HG02885 (cell line): ENCODE results near the gene PGBD5.
"Not testable (repeated sequence)": the region's sequence is repeated elsewhere in the genome, so short reads cannot be mapped to it uniquely, and the experiment has no call there.

Experiments
- ATAC-seq: cut with Tn5 transposase; IDR thresholded peaks from one replicate; pipeline ENCODE4 v1.9.1; 2021; ENCODE audit warnings: mild to moderate bottlenecking; ENCODE audit not compliant: unreplicated experiment, poor library complexity

Gene PGBD5

DNA sequence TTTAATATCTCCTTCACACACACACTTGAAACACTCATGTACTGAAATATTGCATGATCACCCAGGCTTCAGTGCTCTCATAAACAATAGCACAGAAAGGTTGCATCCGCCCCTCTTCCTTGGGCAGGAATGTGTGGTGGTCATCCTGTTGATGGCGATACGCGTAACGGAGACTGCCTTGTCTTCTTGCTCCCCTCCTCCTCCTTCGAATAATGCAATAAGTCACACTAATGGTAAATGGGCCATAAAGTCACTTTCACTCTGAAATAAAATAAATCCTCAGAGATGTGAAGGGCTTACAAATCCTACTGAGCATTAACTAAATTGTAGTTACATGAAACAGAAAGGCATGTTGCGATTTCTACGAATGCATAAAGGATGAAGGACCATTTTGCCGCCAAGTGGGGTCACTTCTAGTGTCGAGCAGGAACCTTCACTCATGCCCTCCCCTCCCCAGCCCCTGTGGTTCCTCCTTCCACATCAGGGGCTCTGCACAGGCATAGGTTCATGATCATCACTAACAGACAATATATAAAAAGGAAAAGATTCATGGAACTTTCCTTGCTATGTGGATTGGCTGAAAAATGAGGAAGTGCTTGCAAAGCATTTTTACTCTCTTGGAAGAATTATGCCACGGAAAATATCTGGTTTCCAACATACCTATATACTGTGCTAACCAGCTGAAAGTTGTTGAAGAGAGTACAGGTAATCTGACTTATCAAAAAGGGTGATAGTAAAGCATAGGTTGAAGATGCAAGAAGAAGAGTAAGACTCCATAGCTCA lies 1.2 kb upstream of the PGBD5 start:
- no peak for ATAC-seq

DNA sequence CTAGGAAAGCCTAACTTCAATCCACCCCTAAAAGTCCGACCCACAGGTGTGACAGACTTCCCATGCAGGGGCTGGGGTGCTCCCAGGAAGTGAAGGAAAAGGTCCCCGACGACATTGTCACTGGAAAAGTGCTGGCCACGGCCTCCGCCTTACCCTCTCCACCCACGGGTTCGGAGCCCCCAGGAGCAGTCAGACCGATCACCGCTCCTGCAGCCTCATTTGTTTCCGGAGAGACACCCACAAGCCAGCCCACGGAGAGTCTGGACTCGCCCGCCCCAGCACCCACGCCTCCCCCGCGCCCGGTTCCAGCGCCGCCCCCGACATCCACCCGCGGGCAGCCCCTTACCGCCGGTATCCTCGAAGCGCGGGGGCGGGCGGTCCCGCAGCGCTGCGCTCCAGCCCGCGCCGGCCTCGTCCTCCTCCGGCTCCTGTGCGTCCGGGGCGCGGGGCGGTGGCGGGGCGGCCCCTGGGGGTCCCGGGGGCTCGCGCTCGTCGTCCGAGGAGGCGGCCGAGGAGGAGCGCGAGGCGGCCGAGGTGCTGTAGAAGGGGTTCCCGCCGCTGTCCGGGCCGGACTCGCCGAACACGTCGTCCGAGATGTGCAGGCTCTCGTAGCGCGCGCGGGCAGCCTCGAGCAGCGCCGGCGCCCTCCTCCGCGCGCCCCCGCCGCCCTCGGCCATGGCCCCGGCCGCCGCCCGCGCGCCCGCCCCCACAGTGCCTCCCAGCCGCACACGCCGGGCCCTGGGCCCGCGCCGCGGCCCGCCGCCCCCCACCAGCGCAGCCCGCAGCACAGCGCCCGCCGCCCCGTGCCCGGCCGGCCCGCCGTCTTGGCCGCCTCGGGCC lies 660 bp downstream of the PGBD5 start:
- no peak for ATAC-seq

DNA sequence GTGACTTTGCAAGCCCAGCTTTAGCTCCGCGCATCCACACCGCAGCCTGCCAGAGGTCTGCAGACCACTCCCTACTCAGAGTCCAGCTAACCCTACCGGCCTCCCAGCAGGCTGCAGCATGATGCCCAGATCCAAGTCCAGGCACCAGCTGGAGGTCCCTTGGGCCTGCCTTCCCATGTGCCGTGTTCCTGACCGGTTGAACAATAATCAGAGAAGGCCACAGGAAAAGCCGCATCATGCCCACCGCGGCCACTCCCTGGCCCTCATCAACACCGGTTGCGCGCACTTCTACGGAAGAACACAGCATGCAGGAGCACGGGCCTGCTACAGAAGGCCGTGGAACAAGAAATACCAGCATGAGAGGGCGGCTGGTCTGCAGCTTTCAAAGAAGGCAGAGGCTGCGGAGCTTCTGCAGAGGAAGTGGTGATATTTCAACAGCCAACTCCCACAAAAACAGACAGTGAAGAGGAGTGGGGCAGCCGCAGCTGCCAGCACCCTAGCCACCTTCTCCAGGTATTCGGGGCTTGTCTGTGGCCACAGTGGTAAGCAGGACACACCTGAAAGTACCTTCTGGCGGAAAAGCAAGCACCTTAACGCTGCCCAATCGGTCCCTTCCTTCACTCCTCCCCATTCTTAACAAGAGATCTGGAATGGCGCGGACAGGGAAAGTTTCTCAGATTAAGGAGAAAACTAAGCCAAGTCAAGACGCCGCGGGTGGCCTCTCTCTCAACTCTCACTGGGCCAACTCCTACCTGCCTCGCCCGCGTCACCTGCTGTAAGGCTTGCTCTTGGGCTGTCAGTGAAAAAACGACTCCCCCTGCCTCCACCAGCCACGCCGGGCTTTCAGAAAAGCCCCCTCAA lies 1.5 kb downstream of the PGBD5 start:
- no peak for ATAC-seq

DNA sequence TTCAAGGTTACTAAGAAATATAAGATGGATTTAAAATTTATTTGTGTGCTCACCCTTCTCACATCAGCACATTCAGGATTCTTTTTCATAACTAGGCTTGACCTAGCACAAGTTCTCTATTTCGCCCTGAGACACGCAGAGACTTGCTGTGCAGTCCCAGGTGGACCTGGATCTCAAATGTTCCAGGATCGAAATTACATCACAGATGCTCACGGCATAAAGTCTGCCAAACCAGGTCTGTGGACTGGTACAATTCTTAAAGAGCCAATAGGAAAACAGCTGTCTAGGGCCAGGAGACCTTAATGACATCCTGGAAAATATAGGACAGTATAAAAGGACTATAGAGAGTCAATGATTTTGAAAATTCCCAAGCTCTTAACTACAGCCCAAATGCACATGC lies 2.2 kb downstream of the PGBD5 start:
- ATAC-seq, result no peak

DNA sequence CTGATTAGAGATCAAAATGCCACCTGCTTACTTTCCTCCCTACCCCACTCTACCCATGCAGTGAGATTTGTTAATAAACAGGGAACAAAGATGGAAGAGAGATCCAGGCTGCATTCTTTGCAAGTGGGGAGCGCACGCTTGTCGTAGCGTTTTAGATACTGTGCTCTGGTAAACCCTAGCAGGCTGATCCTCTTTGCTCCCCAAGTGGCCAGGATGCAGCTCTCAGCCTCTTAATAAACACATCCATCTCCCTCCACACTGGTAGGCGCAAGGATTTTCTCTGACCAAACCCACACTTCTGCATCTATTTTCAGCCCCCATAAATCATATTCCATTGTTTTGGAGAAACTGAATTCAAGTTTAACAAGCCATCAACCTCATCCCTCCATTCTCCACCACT lies 2.9 kb downstream of the PGBD5 start:
- ATAC-seq, result no peak

DNA sequence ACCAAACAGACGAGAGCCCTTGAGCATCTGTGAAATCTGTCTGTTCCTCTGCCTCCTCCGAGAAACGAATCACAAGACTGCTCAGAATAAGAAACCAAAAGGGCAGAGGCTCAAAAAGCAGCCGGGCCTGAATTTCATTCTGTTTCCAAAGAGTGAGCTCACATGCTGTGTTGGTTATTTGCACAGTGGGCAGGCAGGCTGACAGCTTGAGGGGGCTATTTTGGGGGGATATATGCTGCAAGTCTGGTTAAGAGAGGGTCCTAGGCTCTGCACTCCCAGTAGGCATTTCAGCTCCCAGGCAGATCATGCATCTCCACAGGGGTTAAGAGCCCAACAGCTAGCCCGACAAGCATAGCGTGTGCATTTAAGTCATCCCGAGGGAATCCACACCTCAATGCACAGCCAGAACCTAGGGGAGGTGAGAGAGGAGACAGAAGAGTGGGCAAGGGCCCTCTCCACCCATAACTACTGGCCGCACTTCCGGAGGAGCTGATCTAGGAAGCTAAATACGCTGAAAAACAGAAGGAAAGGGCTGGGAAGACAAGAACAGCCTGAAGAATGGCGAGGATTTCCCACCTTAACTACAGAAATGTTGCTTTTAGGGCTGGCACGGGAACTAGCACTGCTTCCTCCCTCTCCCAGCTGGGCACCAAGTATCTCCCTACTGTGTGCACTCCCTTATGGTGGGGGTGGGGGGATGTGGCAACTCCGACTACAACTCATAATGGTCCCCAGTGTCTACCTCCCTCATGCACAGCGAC lies 3.7 kb downstream of the PGBD5 start:
- ATAC-seq, result no peak

DNA sequence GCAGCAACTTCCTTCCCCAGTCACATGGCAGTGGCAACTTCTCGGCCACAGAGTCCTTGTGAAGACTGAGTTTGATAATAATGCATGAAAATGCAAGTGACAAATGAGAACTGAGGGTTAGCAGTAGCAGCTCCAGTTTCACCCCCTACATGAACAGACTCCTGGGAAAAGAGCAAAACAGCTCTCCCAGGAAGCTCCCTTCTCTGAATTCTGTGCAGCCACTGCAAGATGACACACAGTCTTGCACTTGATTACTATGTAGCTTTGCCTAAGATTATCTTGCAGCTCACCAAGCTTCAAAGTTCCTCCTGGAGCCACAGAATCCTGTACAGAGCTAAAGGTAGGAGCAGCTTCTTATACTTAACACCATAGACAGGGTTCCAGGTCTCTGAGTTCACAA lies 4.7 kb downstream of the PGBD5 start:
- ATAC-seq, result no peak

DNA sequence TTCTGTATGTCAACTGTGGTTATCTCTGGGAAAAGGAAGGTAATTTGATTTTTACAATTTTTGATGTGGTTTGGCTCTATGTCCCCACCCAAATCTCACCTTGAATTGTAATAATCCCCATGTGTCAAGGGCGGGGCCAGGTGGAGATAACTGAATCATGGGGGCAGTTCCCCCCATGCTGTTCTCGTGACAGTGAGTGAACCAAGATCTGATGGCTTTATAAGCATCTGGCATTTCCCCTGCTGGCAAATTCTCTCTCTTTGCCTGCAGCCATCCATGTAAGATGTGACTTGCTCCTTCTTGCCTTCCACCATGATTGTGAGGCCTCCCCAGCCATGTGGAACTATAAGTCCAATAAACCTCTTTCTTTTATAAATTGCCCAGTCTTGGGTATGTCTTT lies 5.8 kb downstream of the PGBD5 start:
- not testable (repeated sequence) for ATAC-seq

DNA sequence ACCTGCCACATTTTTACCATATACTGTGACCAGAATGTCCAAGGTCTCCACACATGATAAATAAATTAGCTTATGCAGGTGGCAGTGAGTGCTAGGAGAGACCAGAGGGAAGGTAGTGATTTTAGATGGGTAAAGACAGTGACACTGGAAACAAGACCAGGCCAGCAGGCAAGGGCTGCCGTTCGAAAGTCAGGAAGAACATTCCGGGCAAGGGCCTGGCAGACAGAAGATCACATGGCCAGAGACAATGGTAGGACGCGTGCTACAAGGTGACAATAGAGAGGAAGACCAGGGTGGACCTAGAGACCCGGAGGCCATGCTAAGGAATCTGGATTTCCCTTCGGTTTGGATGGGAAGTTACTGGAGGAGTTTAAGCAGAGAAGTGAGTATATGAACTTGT lies 9.7 kb downstream of the PGBD5 start:
- ATAC-seq, result no peak

DNA sequence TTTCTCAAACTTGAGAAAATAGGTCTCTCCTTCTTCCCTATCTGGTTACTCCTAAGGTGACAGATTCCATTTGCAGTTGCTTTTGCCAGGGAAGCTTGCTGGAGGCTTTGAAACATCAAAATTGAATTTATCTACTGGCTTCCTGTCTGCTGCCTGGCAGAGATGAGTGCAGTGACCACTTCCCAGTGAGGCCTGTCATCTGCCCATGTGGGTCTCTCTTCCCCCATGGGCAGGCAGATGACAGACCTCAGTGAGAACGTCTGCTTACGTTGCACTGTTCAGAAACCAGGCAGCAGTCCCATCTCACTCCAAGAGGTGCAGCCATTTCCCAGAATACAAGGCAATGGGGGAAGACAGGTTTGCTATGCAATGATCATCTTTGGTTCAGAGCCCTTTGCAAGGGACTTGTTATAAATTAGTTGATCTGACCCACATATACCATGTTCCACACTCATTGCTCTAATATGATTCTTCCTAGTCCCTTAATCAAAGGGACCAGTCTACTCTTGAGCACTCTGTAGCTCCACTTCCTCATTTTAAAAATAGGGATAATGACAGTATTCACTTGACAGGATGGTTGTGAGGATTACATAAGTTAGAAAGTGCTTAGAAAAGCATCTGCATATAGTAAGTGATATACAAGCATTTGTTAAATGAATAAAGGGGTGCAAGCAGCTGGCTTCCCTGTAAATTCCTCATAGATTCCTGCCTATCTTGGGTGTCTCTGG lies 10.6 kb downstream of the PGBD5 start:
- ATAC-seq, result no peak

DNA sequence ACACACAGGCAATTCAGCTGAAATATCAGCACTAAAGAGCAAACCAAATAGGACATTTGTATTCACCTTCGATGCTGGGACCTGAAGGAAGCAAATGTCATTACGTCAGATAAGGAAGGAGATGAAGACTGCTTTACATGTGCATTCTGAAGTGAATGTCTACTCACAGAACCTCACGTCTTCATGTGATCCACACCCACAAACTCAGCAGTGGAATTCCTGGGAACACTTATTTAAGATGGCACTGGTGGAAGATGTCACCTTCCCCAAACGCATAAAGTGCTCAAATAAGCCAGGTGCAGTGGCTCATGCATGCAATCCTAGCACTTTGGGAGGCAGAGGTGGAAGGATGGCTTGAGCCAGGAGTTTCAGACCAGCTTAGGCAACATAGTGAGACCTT lies 11.4 kb downstream of the PGBD5 start:
- ATAC-seq, result no peak

DNA sequence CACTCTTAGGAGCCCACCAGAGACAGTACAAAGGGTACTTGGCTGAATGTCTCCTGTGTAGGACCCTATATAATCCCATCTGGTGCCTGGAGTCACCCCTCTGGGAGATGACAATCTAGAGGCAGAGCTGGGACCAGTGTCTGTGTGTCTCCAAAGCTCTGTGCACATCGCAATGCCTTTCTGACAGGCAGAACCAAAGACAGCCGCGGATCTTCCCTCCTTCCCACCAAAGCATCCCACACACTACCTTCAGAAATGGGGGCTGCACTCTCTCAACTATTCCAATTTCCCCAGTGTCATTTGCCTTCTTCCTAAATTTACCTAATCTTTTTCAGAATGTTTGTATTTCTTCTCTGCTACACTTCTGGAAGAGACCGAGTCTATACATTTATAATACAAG lies 12.0 kb downstream of the PGBD5 start:
- no peak for ATAC-seq

DNA sequence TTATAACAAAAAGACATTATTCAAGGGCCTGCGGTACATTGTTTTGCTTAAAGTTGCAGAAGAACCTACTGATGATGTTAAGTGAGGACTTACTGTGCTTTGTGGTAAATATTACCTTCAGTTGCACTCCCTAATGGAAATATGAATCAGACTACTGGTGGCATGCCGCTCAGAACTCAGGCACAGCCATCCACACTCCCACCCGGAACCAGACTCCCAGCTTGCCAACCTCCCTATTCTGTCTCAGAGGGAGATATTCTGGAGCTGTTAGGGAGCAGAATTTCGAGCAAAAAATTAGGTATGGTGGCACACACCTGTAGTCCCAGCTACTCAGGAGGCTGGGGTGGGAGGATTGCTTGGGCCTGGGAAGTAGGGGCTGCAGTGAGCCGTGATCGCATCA lies 13.1 kb downstream of the PGBD5 start:
- ATAC-seq, result no peak

DNA sequence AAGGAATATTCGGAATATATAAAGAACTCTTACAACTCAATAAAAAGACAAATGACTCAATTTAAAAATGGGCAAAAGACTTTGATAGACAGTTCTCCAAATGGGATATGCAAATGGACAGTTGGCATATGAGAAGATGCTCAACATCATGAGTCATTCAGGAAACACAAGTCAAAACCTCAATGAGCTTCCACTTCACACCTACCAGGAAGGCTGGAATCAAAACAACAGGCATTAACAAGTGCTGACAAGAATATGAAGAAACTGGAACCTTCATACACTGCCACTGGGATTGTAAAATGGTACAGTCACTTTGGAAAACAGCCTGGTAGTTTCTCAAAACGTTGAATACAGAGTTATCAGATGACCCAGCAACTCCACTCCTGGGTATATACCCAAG lies 17.2 kb downstream of the PGBD5 start:
- ATAC-seq, result no peak

DNA sequence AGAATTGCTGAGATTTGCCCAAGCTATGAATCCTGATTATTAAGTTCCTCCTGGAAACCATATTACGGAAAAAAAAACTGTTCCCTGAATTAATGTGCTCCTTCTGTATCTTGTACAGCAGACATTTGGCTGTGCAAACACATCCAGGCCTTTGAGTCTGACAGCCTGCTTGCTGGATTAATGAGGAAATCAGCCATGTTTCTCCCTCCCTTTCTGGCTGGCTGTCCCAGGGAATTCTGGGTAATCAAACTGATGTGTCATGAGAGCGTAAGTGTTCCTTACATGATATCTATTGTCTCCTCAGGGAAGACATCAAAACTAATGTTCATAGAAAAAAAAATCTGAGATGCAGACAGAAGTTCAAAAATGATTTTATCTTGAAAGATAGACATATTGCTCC lies 18.8 kb downstream of the PGBD5 start:
- no peak for ATAC-seq

DNA sequence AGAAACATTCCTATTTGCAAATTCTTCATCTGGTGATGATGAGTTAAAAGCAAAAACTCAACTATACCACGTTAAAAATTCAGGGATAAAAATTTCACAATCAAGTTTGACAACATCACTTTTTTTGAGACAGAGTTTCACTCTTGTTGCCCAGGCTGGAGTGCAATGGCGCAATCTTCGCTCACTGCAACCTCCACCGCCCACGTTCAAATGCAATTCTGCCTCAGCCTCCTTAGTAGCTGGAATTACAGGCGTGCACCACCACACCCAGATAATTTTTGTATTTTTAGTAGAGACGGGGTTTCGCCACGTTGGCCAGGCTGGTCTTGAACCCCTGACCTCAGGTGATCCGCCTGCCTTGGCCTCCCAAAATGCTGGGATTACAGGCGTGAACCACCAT lies 19.4 kb downstream of the PGBD5 start:
- ATAC-seq, result not testable (repeated sequence)

DNA sequence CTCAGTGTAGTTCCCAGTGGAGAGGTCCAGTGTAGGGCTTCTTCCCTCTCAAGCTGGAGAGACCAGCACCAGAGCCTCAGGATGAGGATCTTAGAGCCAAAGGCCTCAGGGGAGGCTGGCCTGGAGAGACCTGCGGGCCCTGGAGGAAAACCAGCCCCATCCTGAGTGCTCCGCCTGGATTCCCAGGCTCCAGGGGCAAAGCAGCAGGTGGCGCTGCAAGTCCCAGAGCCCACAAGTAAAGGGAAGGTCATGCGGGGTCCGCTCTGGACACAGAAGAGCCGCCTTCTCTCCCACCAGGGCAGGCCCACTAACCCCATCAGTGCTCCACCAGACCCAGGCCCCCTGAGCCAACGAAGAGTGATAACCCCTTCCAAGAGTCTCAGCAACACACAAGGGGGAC lies 22.7 kb downstream of the PGBD5 start:
- ATAC-seq, result no peak

DNA sequence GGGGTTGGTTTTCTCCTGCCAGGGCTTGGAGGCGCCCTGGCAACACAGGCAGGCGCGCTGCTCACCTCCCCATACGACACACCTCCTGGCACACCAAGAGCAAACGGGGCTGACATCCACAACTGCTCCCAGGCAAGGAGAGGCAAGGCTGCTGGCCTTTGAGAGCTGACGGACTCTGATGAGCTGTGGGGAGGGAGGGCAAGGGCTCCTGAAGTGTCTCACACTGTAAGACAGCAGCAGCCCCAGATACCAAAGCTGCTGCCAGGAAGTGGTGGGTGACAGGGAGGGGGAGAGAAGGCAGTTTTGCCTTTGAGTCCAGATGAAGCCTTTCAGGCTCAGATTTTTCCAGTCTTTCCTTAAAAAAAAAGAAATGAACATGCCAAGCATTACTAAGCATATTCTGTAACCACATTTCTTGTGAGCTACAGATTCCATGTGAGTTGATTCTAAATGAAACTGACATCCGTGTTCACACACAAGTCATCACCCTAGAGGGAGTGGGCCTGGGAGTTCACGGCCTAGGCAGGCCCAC lies 24.3 kb downstream of the PGBD5 start:
- no peak for ATAC-seq

DNA sequence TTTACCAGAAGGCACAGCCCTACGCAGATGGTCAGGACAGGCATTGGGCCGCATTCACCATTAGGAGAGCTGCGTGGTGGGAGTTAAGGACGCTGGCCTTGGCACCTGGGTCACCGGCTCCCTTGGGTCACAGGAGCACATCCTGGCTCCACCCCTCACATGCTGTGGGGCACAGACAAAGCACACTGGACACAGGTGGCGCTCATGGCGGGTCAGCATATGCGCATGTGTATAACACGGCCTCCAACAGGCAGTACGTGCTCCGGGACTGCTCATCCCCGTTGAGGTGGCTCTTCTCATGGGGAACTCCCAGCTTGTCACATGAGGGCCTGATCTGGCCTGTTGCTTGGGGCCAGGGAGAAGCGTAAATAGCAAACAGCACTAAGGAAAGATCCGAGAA lies 25.0 kb downstream of the PGBD5 start:
- no peak for ATAC-seq
